Breast epithelium (tissue), 4 donors: ENCODE results near the gene TMEM178B. TPM values are rescaled to one million over a fixed set of nuclear protein-coding genes. Genes with fewer than 3 reads are reported as not detected.
A peak's percentile ranks its signal among the peaks of the same experiment; 100 is the strongest.

Experiments
- DNase-seq, 2 donors: peaks; one replicate each; pipeline ENCODE4 v3.0.0-alpha.2; 2019; ENCODE audit warnings: low spot score in 2 of 2
- H3K27ac ChIP-seq, 2 donors: fragments of 200-600 bp; sonication (generic) in 1 of 2; one replicate each; pipeline ENCODE4 v1.5.1; 2016 to 2019; ENCODE audit warnings: mild to moderate bottlenecking in 1 of 2
- H3K27me3 ChIP-seq, 2 donors: fragments of 200-600 bp; sonication (generic) in 1 of 2; one replicate each; pipeline versions ENCODE4 v1.5.1 to v1.6.0; 2017 to 2019; ENCODE audit warnings: control low read depth in 1 of 2, mild to moderate bottlenecking in 1 of 2
- H3K36me3 ChIP-seq: fragments of 200-600 bp; one replicate; pipeline ENCODE4 v1.5.1; 2019
- H3K4me1 ChIP-seq, 2 donors: fragments of 200-600 bp; sonication (generic); one replicate each; pipeline ENCODE4 v1.5.1; 2016 to 2019; ENCODE audit warnings: control low read depth in 1 of 2
- H3K4me3 ChIP-seq, 3 donors: fragments of 200-600 bp; sonication (generic); 1 replicate in 2 of 3; 2 replicates in 1 of 3; pipeline ENCODE4 v1.5.1; 2016 to 2019; ENCODE audit warnings: mild to moderate bottlenecking in 3 of 3, moderate library complexity in 2 of 3
- H3K9me3 ChIP-seq, 2 donors: fragments of 200-600 bp; sonication (generic) in 1 of 2; one replicate each; pipeline ENCODE4 v1.5.1; 2016 to 2019; ENCODE audit warnings: control low read depth in 1 of 2
- CTCF ChIP-seq, 3 donors: fragments of 450-650 bp; IDR thresholded peaks; one replicate each; pipeline ENCODE4 v1.5.1; 2016 to 2017; ENCODE audit warnings: antibody characterized with exemption in 3 of 3, mild to moderate bottlenecking in 3 of 3, moderate library complexity in 3 of 3
- POLR2A ChIP-seq: fragments of 450-650 bp; IDR thresholded peaks from one replicate; pipeline ENCODE4 v1.6.1; 2016; ENCODE audit warnings: antibody characterized with exemption, mild to moderate bottlenecking, moderate library complexity
- POLR2AphosphoS5 ChIP-seq, 3 donors: sonication (generic); formaldehyde crosslinking; IDR thresholded peaks; one replicate each; pipeline ENCODE4 v1.6.1; 2017; ENCODE audit warnings: antibody characterized with exemption in 3 of 3
- intact Hi-C: fragments of 100-400 bp; cut with DNase I; formaldehyde crosslinking; loops from one replicate; pipeline ENCODE4 v1.15.1; 2023; ENCODE audit warnings: low total_unique reads
- total RNA-seq, 3 donors: library from RNA; depleted of rRNA; stranded (reverse); fragments of >200 nt; gene quantifications; one replicate each; pipeline ENCODE4 v1.1.0, GENCODE V29; 2016

Gene TMEM178B
- total RNA-seq, 3 donors from 2014 or later: 0.33 to 0.88 (median 0.64) TPM

GRCh38 chr7:141361479-141361878, 287.6 kb downstream of the TMEM178B start:
- H3K4me3 ChIP-seq: no peak overlapping the region
- intact Hi-C loops: no loop called here
- no peaks in the 10 kb centered on the region for H3K4me1 ChIP-seq
- no peaks in the 10 kb centered on the region for H3K9me3 ChIP-seq
- DNase-seq: no peak
- no peak overlapping the region for H3K27ac ChIP-seq
- no peaks in the 10 kb centered on the region for H3K27me3 ChIP-seq
- H3K36me3 ChIP-seq: no peaks in the 10 kb centered on the region
- TF ChIP-seq POLR2A: no peak
- TF ChIP-seq POLR2AphosphoS5 (IDR thresholded peaks at IDR 0.05): no peak
- TF ChIP-seq CTCF (IDR thresholded peaks at IDR 0.05): no peak

DNA sequence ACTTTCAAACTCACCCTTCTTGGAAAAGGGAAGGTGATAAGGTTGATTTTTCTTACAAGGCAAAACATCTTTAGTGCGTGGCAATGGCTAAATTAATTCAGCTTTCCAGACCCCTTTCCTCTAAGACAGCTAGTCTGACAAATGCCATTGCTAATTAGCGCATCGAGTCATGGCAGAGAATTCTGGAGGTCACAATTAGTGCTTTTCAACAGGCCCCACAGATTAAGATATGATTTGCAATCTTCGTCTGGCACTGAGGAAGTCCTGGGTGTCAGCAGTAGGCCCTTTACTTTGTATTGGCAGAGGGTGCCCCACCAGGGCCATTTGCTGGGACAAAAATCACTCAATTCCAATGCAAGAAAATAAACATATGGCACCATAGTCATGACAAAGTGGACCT, 288.1 kb downstream of the TMEM178B start:
- H3K4me1 ChIP-seq: no peaks in the 10 kb centered on the region
- H3K9me3 ChIP-seq: no peaks in the 10 kb centered on the region
- H3K27ac ChIP-seq: no peak overlapping the region
- no peak for DNase-seq
- no peaks in the 10 kb centered on the region for H3K36me3 ChIP-seq
- no peaks in the 10 kb centered on the region for H3K27me3 ChIP-seq
- intact Hi-C loops: no loop called here
- no peak for TF ChIP-seq POLR2AphosphoS5 (IDR thresholded peaks at IDR 0.05)
- no peak for TF ChIP-seq CTCF (IDR thresholded peaks at IDR 0.05)
- no peak for TF ChIP-seq POLR2A
- no peak overlapping the region for H3K4me3 ChIP-seq

DNA sequence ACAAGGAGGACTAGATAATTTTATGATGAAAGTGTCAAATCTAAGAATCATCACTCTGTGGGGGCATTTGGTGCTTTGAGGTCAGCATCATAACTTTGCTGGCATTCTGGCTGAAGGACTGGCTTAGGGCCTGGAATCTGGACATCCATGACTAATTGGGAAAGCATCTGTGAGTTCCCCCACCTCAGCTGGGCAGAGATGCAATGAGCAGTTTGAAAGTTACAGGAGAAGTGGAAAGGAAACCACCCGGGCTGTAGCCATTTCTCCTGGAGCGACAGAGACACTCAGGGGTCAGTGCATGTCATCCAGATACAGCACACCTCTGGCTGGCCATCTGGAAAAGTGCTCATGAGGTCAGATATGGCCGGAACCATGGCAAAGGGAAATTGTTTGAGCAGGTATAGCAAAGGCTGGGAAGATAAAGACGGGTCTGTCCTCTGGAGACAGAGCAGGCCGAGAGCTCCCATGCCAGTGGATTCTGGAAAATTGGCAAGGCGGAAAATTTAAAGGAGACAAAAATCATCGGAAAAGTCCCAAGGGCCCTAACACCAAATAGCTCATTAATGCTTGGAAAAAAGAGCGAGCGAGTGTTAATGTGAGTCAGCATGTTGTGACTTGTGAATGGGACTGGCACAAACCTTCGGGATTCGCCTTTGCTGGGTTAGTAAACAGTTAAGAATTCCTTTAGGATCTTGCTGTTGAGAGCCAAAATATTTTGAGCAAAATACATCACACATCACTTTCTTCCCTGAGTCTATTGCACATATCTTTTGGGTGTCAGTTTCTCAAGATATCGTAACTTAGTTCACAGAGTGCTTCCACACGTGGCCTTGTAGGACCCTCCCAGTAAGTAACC, 288.9 kb downstream of the TMEM178B start:
- no peaks in the 10 kb centered on the region for H3K36me3 ChIP-seq
- no peak for TF ChIP-seq CTCF (IDR thresholded peaks at IDR 0.05)
- no peak for TF ChIP-seq POLR2AphosphoS5 (IDR thresholded peaks at IDR 0.05)
- no peak for TF ChIP-seq POLR2A
- intact Hi-C loops: no loop called here
- no peak overlapping the region for H3K27ac ChIP-seq
- H3K4me3 ChIP-seq: no peak overlapping the region
- no peak for DNase-seq
- H3K27me3 ChIP-seq: no peaks in the 10 kb centered on the region
- H3K9me3 ChIP-seq: no peaks in the 10 kb centered on the region
- H3K4me1 ChIP-seq: no peaks in the 10 kb centered on the region

DNA sequence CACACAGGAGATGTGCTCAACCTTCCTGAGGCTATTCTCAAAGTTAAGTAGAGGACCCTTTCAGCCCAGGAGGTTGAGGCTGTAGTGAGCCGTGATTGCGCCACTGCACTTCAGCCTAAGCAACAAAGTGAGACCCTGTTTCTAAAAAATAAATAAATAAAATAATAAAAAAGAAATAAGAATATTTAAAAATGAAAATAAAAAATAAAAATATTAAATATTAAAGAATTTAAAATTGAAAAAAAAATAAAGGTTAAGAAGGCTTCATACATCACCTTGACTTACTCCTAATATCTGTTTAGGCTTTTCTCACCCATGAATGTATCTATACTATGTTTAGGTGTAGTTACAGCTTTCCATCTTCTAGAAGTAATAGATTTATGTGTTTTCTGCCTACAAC, 289.9 kb downstream of the TMEM178B start:
- H3K27ac ChIP-seq: no peak overlapping the region
- H3K36me3 ChIP-seq: no peaks in the 10 kb centered on the region
- intact Hi-C loops: no loop called here
- H3K4me3 ChIP-seq: no peak overlapping the region
- no peaks in the 10 kb centered on the region for H3K27me3 ChIP-seq
- H3K9me3 ChIP-seq: no peaks in the 10 kb centered on the region
- TF ChIP-seq CTCF (IDR thresholded peaks at IDR 0.05) (no peak), POLR2AphosphoS5 (IDR thresholded peaks at IDR 0.05) (no peak), POLR2A (no peak)
- no peaks in the 10 kb centered on the region for H3K4me1 ChIP-seq
- DNase-seq: no peak

DNA sequence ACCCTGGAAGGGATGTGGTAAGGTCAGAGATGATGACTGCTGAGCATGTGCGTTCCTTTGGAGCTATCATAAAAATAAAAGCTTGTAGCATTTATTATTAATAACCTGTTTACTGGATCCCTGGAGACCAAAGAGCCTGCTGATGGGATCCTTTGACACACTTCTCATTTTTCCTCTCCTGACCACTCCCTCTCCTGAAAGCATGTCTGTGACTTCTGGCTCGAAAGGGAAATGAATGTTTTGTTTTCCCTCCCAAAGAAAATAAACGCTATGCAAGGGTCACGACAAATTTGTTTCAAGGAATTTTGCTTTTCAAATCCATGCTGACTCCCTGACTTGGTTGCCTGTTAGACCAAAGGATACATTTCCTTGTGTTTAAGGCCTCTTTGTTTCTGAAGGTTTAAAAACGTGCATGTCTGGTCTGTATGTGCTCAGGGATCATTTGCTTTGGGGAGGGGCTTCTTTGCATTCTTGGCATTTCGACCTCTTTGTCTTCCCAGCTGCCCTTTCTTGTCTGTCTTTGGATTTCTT, 292.3 kb downstream of the TMEM178B start:
- no peaks in the 10 kb centered on the region for H3K9me3 ChIP-seq
- H3K27ac ChIP-seq: peak overlapping the region in 1 of 2 donors; percentile 12
- H3K4me3 ChIP-seq: no peak overlapping the region
- H3K36me3 ChIP-seq: no peaks in the 10 kb centered on the region
- H3K4me1 ChIP-seq: no peaks in the 10 kb centered on the region
- intact Hi-C loops: no loop called here
- TF ChIP-seq POLR2AphosphoS5 (IDR thresholded peaks at IDR 0.05) (no peak), CTCF (IDR thresholded peaks at IDR 0.05) (no peak), POLR2A (no peak)
- DNase-seq: no peak
- H3K27me3 ChIP-seq: no peaks in the 10 kb centered on the region
